SK-N-SH (cell line): ENCODE data around the gene CARD19. TPM values are rescaled to one million over a fixed set of nuclear protein-coding genes. Genes with fewer than 3 reads are reported as not detected.

Experiments used
- CTCF ChIA-PET: fragments of 300-600, 350-600 bp; formaldehyde crosslinking; extraction: SDS; loops from one replicate; lab custom pipeline; 2021; lab: Yijun Ruan, JAX
- POLR2A ChIA-PET: fragments of 350-600 bp; sonication (Branson Sonifier 250); formaldehyde crosslinking; extraction: SDS; loops from one replicate; lab custom pipeline; 2020; ENCODE audit warnings: antibody characterized with exemption, inconsistent platforms; lab: Yijun Ruan, JAX
- DNase-seq: peaks from one replicate; pipeline ENCODE4 v3.0.0; 2012
- H2AFZ ChIP-seq: fragments of 200-600 bp; sonication (generic); 2 replicates; pipeline ENCODE4 v1.8.1; 2016; ENCODE audit warnings: antibody characterized with exemption, mild to moderate bottlenecking, low read depth
- H3F3A ChIP-seq: fragments of 200-600 bp; sonication (generic); replicated peaks from 2 replicates; pipeline ENCODE3; 2016; ENCODE audit warnings: antibody characterized with exemption, mild to moderate bottlenecking; ENCODE audit not compliant: insufficient read depth
- H3K27ac ChIP-seq, 2 experiments: fragments of 200-500 bp in 1 of 2; fragments of 200-600 bp in 1 of 2; sonication (Bioruptor generic) in 1 of 2; sonication (generic), shearing (Covaris generic) in 1 of 2; 2 replicates each; pipeline versions ENCODE4 v1.5.1 to v1.6.1; 2014 to 2016; ENCODE audit warnings: low read depth in 2 of 2, inconsistent platforms in 1 of 2, low read length in 1 of 2, mild to moderate bottlenecking in 1 of 2, mixed read lengths in 1 of 2
- H3K27me3 ChIP-seq: fragments of 200-600 bp; sonication (generic), shearing (Covaris generic); 2 replicates; pipeline ENCODE4 v1.6.1; 2016; ENCODE audit warnings: mixed run types; ENCODE audit not compliant: insufficient read depth
- H3K36me3 ChIP-seq, 2 experiments: fragments of 200-500 bp in 1 of 2; fragments of 200-600 bp in 1 of 2; sonication (Bioruptor generic) in 1 of 2; sonication (generic) in 1 of 2; replicated peaks in 1 of 2; 2 replicates each; pipeline versions ENCODE3 to v1.5.1; 2014 to 2016; ENCODE audit warnings: low read length in 1 of 2, mild to moderate bottlenecking in 1 of 2; ENCODE audit not compliant: insufficient read depth in 2 of 2, control insufficient read depth in 1 of 2
- H3K4me1 ChIP-seq, 2 experiments: fragments of 200-500 bp in 1 of 2; fragments of 200-600 bp in 1 of 2; sonication (Bioruptor generic) in 1 of 2; sonication (generic), shearing (Covaris generic) in 1 of 2; 2 replicates each; pipeline versions ENCODE4 v1.5.1 to v1.6.1; 2014 to 2016; ENCODE audit warnings: low read depth in 1 of 2, low read length in 1 of 2, mixed run types in 1 of 2; ENCODE audit not compliant: insufficient read depth in 2 of 2, control insufficient read depth in 1 of 2
- H3K4me2 ChIP-seq: fragments of 200-600 bp; sonication (generic), shearing (Covaris generic); 2 replicates; pipeline ENCODE4 v1.6.1; 2017; ENCODE audit warnings: mixed run types
- H3K4me3 ChIP-seq, 2 experiments: fragments of 200-500 bp in 1 of 2; fragments of 200-600 bp in 1 of 2; sonication (Bioruptor generic) in 1 of 2; sonication (generic), shearing (Covaris generic) in 1 of 2; 2 replicates each; pipeline versions ENCODE4 v1.5.1 to v1.8.1; 2014 to 2016; ENCODE audit warnings: low read depth in 2 of 2, inconsistent platforms in 1 of 2, low read length in 1 of 2, mild to moderate bottlenecking in 1 of 2, mixed read lengths in 1 of 2, moderate library complexity in 1 of 2
- H3K79me2 ChIP-seq: fragments of 200-600 bp; sonication (generic); 2 replicates; pipeline ENCODE4 v1.8.1; 2017; ENCODE audit warnings: mild to moderate bottlenecking; ENCODE audit not compliant: insufficient read depth
- H3K9ac ChIP-seq: fragments of 200-600 bp; sonication (generic); 2 replicates; pipeline ENCODE4 v1.6.1; 2017; ENCODE audit warnings: mixed run types
- H3K9me2 ChIP-seq: fragments of 200-600 bp; sonication (generic); 2 replicates; pipeline ENCODE4 v1.6.1; 2017; ENCODE audit warnings: mixed run types
- H3K9me3 ChIP-seq: fragments of 200-600 bp; sonication (generic); 2 replicates; pipeline ENCODE4 v1.6.1; 2017; ENCODE audit warnings: mixed run types, mild to moderate bottlenecking, moderate library complexity
- H4K20me1 ChIP-seq: fragments of 200-600 bp; sonication (generic); 2 replicates; pipeline ENCODE4 v1.6.1; 2017; ENCODE audit warnings: mild to moderate bottlenecking, mixed run types; ENCODE audit not compliant: insufficient read depth
- CTCF ChIP-seq: fragments of 200-600 bp; sonication (generic); IDR thresholded peaks from 2 replicates; pipeline ENCODE4 v1.6.1; 2017; ENCODE audit warnings: antibody characterized with exemption, mild to moderate bottlenecking, moderate library complexity
- ELF1 ChIP-seq: IDR thresholded peaks from 2 replicates; pipeline ENCODE4 v1.4.0; 2012
- EP300 ChIP-seq, 2 experiments: IDR thresholded peaks; 2 replicates each; pipeline versions ENCODE4 v1.4.0 to v1.6.1; 2012; ENCODE audit warnings: borderline replicate concordance in 1 of 2, low read depth in 1 of 2, low read length in 1 of 2
- EZH2phosphoT487 ChIP-seq: fragments of 200-600 bp; sonication (generic); IDR thresholded peaks from 2 replicates; pipeline ENCODE4 v1.6.1; 2017; ENCODE audit warnings: low read depth, mixed run types, mild to moderate bottlenecking, antibody characterized with exemption, moderate library complexity, borderline replicate concordance
- FOSL2 ChIP-seq: IDR thresholded peaks from 2 replicates; pipeline ENCODE4 v1.4.0; 2012; ENCODE audit warnings: low read depth, mild to moderate bottlenecking, moderate library complexity, borderline replicate concordance
- FOXJ3 ChIP-seq: sonication (generic); formaldehyde crosslinking; IDR thresholded peaks from 2 replicates; pipeline ENCODE4 v1.5.1; 2020; ENCODE audit warnings: mild to moderate bottlenecking, missing genetic modification reagents
- FOXM1 ChIP-seq: IDR thresholded peaks from 2 replicates; pipeline ENCODE4 v1.4.0; 2012; ENCODE audit warnings: low read depth, mild to moderate bottlenecking
- GABPA ChIP-seq: IDR thresholded peaks from 2 replicates; pipeline ENCODE4 v1.4.0; 2012; ENCODE audit warnings: low read depth, mild to moderate bottlenecking
- IRF3 ChIP-seq: fragments of 150-350 bp; IDR thresholded peaks from 2 replicates; pipeline ENCODE4 v1.6.1; 2016; ENCODE audit warnings: mild to moderate bottlenecking, low read depth, low read length
- JUND ChIP-seq: IDR thresholded peaks from 2 replicates; pipeline ENCODE4 v1.4.0; 2012
- MEF2A ChIP-seq: IDR thresholded peaks from 2 replicates; pipeline ENCODE4 v1.4.0; 2012; ENCODE audit warnings: low read depth, borderline replicate concordance
- MXI1 ChIP-seq: IDR thresholded peaks from 2 replicates; pipeline ENCODE4 v1.6.1; 2012; ENCODE audit warnings: mild to moderate bottlenecking, low read depth, low read length, improper control_type of control experiment
- NFIC ChIP-seq: IDR thresholded peaks from 2 replicates; pipeline ENCODE4 v1.4.0; 2012; ENCODE audit warnings: borderline replicate concordance
- NRF1 ChIP-seq: IDR thresholded peaks from 2 replicates; pipeline ENCODE4 v1.6.1; 2012; ENCODE audit warnings: low read depth, mild to moderate bottlenecking, low read length
- POLR2AphosphoS5 ChIP-seq: IDR thresholded peaks from 2 replicates; pipeline ENCODE4 v1.6.1; 2012; ENCODE audit warnings: low read depth, low read length
- RAD21 ChIP-seq: IDR thresholded peaks from 2 replicates; pipeline ENCODE4 v1.6.1; 2012; ENCODE audit warnings: mild to moderate bottlenecking, low read length
- RCOR1 ChIP-seq: fragments of 150-350 bp; IDR thresholded peaks from 2 replicates; pipeline ENCODE4 v1.6.1; 2017; ENCODE audit warnings: antibody characterized with exemption, low read length
- SIN3A ChIP-seq: IDR thresholded peaks from 2 replicates; pipeline ENCODE4 v1.6.1; 2012; ENCODE audit warnings: low read depth, mild to moderate bottlenecking, low read length, moderate library complexity, borderline replicate concordance
- SMC3 ChIP-seq: IDR thresholded peaks from 2 replicates; pipeline ENCODE4 v1.6.1; 2012; ENCODE audit warnings: low read depth, low read length, improper control_type of control experiment
- TAF1 ChIP-seq: IDR thresholded peaks from 2 replicates; pipeline ENCODE4 v1.6.1; 2012; ENCODE audit warnings: low read depth, mild to moderate bottlenecking, low read length, moderate library complexity, borderline replicate concordance
- TCF12 ChIP-seq: IDR thresholded peaks from 2 replicates; pipeline ENCODE4 v1.4.0; 2012
- TEAD4 ChIP-seq: IDR thresholded peaks from 2 replicates; pipeline ENCODE4 v1.4.0; 2012; ENCODE audit warnings: mild to moderate bottlenecking, borderline replicate concordance; ENCODE audit not compliant: insufficient read depth
- YY1 ChIP-seq: IDR thresholded peaks from 2 replicates; pipeline ENCODE4 v1.4.0; 2012; ENCODE audit warnings: low read depth, mild to moderate bottlenecking
- WGBS: methylation state at CpG from one replicate; pipeline ENCODE4 v1.1.6; 2017; ENCODE audit warnings: low lambda C conversion rate; 5-methylcytosine and 5-hydroxymethylcytosine counted together
- polyA plus RNA-seq, 3 experiments: library from polyadenylated mRNA; depleted of rRNA; stranded (reverse); fragments of >200 nt; gene quantifications; 2 replicates each; pipeline ENCODE4 v1.2.3, GENCODE V29; 2012
- TF ChIP-seq, protein P1 (sequence below): IDR thresholded peaks from 2 replicates; pipeline ENCODE4 v1.6.1; 2012; ENCODE audit warnings: mild to moderate bottlenecking, low read depth, low read length, moderate library complexity
- TF ChIP-seq, protein P2 (sequence below): IDR thresholded peaks from 2 replicates; pipeline ENCODE4; 2012
- TF ChIP-seq, protein P3 (sequence below): IDR thresholded peaks from 2 replicates; pipeline ENCODE4 v1.4.0; 2012; ENCODE audit warnings: low read depth

Gene CARD19
- polyA plus RNA-seq, 1 of the 3 experiments (the other 2 are of a cell fraction) = 165 TPM

DNA sequence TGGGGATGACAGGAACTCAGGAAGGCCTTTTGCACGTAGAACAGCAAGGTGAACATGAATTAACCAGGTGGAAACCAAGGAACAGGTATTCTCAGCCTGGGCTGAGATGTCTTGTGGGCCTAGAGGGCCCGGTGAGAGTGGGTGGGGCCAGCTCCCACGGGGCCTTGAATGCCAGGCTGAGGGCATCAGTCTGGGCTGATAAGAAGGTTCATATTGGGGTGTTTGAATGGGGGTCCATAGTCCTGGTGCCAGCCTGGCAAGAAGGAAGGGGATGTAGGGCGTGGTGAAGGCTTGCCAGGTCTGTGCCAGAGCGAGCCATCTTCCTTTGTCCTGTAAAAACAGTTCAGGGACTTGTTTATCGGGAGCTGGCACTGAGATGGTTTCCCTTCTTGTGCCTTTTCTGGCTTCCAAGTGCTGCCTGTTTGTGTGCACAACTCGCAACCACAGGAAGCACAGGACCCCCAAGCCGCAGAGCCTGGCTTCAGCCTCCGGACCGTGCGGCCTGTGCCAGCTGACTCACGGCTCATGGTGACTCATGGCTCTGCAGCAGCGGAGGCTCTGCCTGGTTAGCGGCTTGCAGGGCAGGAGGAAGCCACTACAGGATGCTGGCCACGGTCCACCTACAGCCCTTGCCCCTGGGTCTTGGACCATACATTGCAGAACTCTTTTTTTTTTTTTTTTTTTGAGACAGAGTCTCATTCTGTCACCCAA, 2.4 kb downstream of the CARD19 start:
- Histone ChIP-seq H4K20me1 (peaks cover 33% of the 10 kb centered on the region), H3K4me1 (peaks cover 24 to 42% of the 10 kb centered on the region in 2 experiments; a peak in 3 of 4 replicates), H2AFZ (no peak overlapping the region), H3K4me2 (peak overlapping the region; percentile 96), H3K4me3 (peak overlapping the region; percentile 28 to 97; a peak in 3 of 4 replicates), H3K79me2 (peaks cover 69% of the 10 kb centered on the region), H3K36me3 (peaks cover 0 to 12% of the 10 kb centered on the region in 2 experiments), H3K27ac (peak overlapping the region; percentile 84 to 89), H3F3A (peaks cover 21% of the 10 kb centered on the region), H3K9me3 (0 out of 2 replicates have a peak, but pooled peaks cover 3% of the 10 kb centered on the region), H3K9ac (peak overlapping the region; percentile 84), H3K27me3 (no peaks in the 10 kb centered on the region), H3K9me2 (no peaks in the 10 kb centered on the region)
- POLR2A ChIA-PET = no interaction called here
- CTCF ChIA-PET = interaction anchor here (1.1 to 4.1 kb wide), 6 partner anchors 8 to 95 kb away, joined by 3 to 28 read pairs (median 4); no protein-coding TSS in a partner anchor
- peak; percentile 58 for DNase-seq
- WGBS = 31% methylated on average over 10 of the region's 15 CpGs
- TF ChIP-seq TAF1 (peak; percentile 31; the same call in 1 of the 2 replicates), JUND (peak; percentile 98), GABPA (no peak), SMC3 (no peak), IRF3 (no peak), RCOR1 (no peak), EP300 (IDR thresholded peaks at IDR 0.05; ENCODE audit: borderline replicate concordance in 1 of 2, low read depth in 1 of 2, low read length in 1 of 2) (peak in 1 of 2 experiments; percentile 76; a peak in 1 of 4 replicates), FOXJ3 (no peak), CTCF (no peak), YY1 (no peak), SIN3A (0 out of 2 replicates have a peak, but pooled peaks have one; percentile 61), FOXM1 (no peak), MEF2A (no peak), ELF1 (peak; percentile 38; the same call in 1 of the 2 replicates), MXI1 (no peak), TEAD4 (no peak), NFIC (peak; percentile 98), FOSL2 (peak; percentile 99), EZH2phosphoT487 (no peak), TCF12 (peak; percentile 89), RAD21 (no peak), NRF1 (no peak), POLR2AphosphoS5 (peak; percentile 70; the same call in 1 of the 2 replicates)
- TF ChIP-seq, protein P1, sequence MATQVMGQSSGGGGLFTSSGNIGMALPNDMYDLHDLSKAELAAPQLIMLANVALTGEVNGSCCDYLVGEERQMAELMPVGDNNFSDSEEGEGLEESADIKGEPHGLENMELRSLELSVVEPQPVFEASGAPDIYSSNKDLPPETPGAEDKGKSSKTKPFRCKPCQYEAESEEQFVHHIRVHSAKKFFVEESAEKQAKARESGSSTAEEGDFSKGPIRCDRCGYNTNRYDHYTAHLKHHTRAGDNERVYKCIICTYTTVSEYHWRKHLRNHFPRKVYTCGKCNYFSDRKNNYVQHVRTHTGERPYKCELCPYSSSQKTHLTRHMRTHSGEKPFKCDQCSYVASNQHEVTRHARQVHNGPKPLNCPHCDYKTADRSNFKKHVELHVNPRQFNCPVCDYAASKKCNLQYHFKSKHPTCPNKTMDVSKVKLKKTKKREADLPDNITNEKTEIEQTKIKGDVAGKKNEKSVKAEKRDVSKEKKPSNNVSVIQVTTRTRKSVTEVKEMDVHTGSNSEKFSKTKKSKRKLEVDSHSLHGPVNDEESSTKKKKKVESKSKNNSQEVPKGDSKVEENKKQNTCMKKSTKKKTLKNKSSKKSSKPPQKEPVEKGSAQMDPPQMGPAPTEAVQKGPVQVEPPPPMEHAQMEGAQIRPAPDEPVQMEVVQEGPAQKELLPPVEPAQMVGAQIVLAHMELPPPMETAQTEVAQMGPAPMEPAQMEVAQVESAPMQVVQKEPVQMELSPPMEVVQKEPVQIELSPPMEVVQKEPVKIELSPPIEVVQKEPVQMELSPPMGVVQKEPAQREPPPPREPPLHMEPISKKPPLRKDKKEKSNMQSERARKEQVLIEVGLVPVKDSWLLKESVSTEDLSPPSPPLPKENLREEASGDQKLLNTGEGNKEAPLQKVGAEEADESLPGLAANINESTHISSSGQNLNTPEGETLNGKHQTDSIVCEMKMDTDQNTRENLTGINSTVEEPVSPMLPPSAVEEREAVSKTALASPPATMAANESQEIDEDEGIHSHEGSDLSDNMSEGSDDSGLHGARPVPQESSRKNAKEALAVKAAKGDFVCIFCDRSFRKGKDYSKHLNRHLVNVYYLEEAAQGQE = peak; percentile 25; the same call in 1 of the 2 replicates
- TF ChIP-seq, protein P2, sequence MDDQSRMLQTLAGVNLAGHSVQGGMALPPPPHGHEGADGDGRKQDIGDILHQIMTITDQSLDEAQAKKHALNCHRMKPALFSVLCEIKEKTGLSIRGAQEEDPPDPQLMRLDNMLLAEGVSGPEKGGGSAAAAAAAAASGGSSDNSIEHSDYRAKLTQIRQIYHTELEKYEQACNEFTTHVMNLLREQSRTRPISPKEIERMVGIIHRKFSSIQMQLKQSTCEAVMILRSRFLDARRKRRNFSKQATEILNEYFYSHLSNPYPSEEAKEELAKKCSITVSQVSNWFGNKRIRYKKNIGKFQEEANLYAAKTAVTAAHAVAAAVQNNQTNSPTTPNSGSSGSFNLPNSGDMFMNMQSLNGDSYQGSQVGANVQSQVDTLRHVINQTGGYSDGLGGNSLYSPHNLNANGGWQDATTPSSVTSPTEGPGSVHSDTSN = peak; percentile 68
- TF ChIP-seq, protein P3, sequence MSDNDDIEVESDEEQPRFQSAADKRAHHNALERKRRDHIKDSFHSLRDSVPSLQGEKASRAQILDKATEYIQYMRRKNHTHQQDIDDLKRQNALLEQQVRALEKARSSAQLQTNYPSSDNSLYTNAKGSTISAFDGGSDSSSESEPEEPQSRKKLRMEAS = peak; percentile 79; the same call in 1 of the 2 replicates
